Natural killer cell (primary cell): ENCODE data around the gene SLC22A17. TPM values are rescaled to one million over a fixed set of nuclear protein-coding genes. Genes with fewer than 3 reads are reported as not detected.

Experiments used
- ATAC-seq, 3 donors: fragments of 150-1000 bp in 2 of 3; fragments of 200-7000 bp in 1 of 3; cut with Tn5 transposase; 1 replicate in 1 of 3; 2 replicates in 2 of 3; pipeline ENCODE4 v1.10.0; 2021; ENCODE audit warnings: mild to moderate bottlenecking in 2 of 3, moderate library complexity in 2 of 3
- DNase-seq, 2 donors: peaks; one replicate each; pipeline versions ENCODE4 v3.0.0 to v3.0.0-alpha.2; 2013 to 2021; ENCODE audit warnings: mixed read lengths in 1 of 2
- H3K27ac ChIP-seq: one replicate; pipeline ENCODE4 v1.5.1; 2013; ENCODE audit warnings: mild to moderate bottlenecking, low read length
- H3K27me3 ChIP-seq: one replicate; pipeline ENCODE4 v1.6.1; 2013; ENCODE audit warnings: low read length; ENCODE audit not compliant: control insufficient read depth, insufficient read depth
- H3K36me3 ChIP-seq: one replicate; pipeline ENCODE4 v1.6.1; 2013; ENCODE audit warnings: low read length; ENCODE audit not compliant: control insufficient read depth, insufficient read depth
- H3K4me1 ChIP-seq: one replicate; pipeline ENCODE4 v1.6.1; 2013; ENCODE audit warnings: low read length; ENCODE audit not compliant: control insufficient read depth, insufficient read depth
- H3K4me3 ChIP-seq: one replicate; pipeline ENCODE4 v1.5.1; 2013; ENCODE audit warnings: low read length
- H3K9me3 ChIP-seq: one replicate; pipeline ENCODE4 v1.6.1; 2013; ENCODE audit warnings: low read length; ENCODE audit not compliant: control insufficient read depth, insufficient read depth
- H3K27ac Mint-ChIP-seq, 2 donors: one replicate each; pipeline ENCODE4 v1.8.0; 2022; ENCODE audit warnings: mild to moderate bottlenecking in 2 of 2, mixed read lengths in 2 of 2, moderate library complexity in 1 of 2
- H3K27me3 Mint-ChIP-seq, 2 donors: one replicate each; pipeline ENCODE4 v1.8.0; 2022; ENCODE audit warnings: low read depth in 2 of 2, mixed read lengths in 2 of 2
- H3K36me3 Mint-ChIP-seq: one replicate; pipeline ENCODE4 v1.8.0; 2022; ENCODE audit warnings: mixed read lengths
- H3K4me1 Mint-ChIP-seq, 2 donors: one replicate each; pipeline ENCODE4 v1.8.0; 2022; ENCODE audit warnings: mixed read lengths in 2 of 2
- H3K4me3 Mint-ChIP-seq: one replicate; pipeline ENCODE4 v1.8.0; 2022; ENCODE audit warnings: mild to moderate bottlenecking, moderate library complexity, mixed read lengths
- H3K9me3 Mint-ChIP-seq, 2 donors: one replicate each; pipeline ENCODE4 v1.8.0; 2022; ENCODE audit warnings: mixed read lengths in 2 of 2
- WGBS: methylation state at CpG from one replicate; pipeline ENCODE4 v1.1.7; 2013; ENCODE audit warnings: missing lambda C conversion rate; ENCODE audit not compliant: insufficient coverage; 5-methylcytosine and 5-hydroxymethylcytosine counted together
- intact Hi-C: fragments of 100-400 bp; cut with micrococcal nuclease; formaldehyde crosslinking; loops from one replicate; pipeline ENCODE4 v1.14.2; 2022
- total RNA-seq, 4 donors: library from RNA; stranded (reverse); fragments of 120-200 nt in 1 of 4; gene quantifications; one replicate each; pipeline versions ENCODE4 v1.2.3 to v1.2.4, GENCODE V29; 2013 to 2022
- TF ChIP-seq, protein P1 (sequence below): fragments of 200-600 bp; IDR thresholded peaks from one replicate; pipeline ENCODE4 v1.8.0; 2022; ENCODE audit warnings: antibody characterized with exemption

Gene SLC22A17
- total RNA-seq, 3 donors from 2014 or later (not counting 1 experiment from before 2014, with no cell fraction given), result 0.28 to 1.00 TPM; not detected in 1

- no peaks in the 10 kb centered on the region for H3K36me3 Mint-ChIP-seq
- no peaks in the 10 kb centered on the region for H3K9me3 Mint-ChIP-seq
- H3K4me1 Mint-ChIP-seq, result peaks cover 21 to 41% of the 10 kb centered on the region in 2 donors
- no peak overlapping the region for H3K4me3 ChIP-seq
- TF ChIP-seq, protein P1, sequence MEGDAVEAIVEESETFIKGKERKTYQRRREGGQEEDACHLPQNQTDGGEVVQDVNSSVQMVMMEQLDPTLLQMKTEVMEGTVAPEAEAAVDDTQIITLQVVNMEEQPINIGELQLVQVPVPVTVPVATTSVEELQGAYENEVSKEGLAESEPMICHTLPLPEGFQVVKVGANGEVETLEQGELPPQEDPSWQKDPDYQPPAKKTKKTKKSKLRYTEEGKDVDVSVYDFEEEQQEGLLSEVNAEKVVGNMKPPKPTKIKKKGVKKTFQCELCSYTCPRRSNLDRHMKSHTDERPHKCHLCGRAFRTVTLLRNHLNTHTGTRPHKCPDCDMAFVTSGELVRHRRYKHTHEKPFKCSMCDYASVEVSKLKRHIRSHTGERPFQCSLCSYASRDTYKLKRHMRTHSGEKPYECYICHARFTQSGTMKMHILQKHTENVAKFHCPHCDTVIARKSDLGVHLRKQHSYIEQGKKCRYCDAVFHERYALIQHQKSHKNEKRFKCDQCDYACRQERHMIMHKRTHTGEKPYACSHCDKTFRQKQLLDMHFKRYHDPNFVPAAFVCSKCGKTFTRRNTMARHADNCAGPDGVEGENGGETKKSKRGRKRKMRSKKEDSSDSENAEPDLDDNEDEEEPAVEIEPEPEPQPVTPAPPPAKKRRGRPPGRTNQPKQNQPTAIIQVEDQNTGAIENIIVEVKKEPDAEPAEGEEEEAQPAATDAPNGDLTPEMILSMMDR, result no peak
- H3K27ac ChIP-seq, result peak overlapping the region; percentile 82
- H3K4me3 Mint-ChIP-seq, result peak overlapping the region; percentile 90
- ATAC-seq, result no peak
- H3K27ac Mint-ChIP-seq, result peak overlapping the region; percentile 91 to 94
- H3K36me3 ChIP-seq, result no peaks in the 10 kb centered on the region
- no peaks in the 10 kb centered on the region for H3K9me3 ChIP-seq
- no peak for DNase-seq
- intact Hi-C loops, result loop anchor here (10.0 kb wide), 1 partner anchor 213 kb away; the partner anchor contains the start of genes ACIN1 and C14orf119
- H3K27me3 Mint-ChIP-seq, result no peaks in the 10 kb centered on the region
- H3K4me1 ChIP-seq, result peaks cover 29% of the 10 kb centered on the region
- no peaks in the 10 kb centered on the region for H3K27me3 ChIP-seq
- 92% methylated on average over 21 of the region's 22 CpGs for WGBS
Observed at GRCh38 chr14:23307687-23308644, 44.7 kb downstream of the SLC22A17 start.

DNA sequence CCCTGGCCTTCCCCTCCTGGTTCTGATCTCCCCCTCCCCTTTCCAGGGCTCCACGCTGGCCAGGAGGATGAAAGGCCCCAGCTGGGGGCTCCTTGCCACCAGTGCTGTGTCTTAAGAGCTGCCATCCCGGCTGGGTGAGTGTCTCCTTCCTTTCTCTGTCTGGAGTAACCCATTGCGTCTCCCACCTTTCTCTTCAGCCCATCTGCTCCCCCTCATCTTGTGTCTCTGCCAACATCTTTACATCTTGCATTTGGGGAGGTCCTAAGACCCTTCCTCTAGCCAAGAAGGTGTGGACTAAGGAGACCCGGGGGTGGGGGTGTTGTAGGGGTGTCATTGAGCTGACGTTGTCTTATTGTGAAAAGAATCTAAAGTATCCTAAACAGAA lies 45.5 kb downstream of the SLC22A17 start:
- Histone ChIP-seq H3K9me3 (no peaks in the 10 kb centered on the region), H3K27me3 (no peaks in the 10 kb centered on the region), H3K4me3 (peak overlapping the region; percentile 49), H3K27ac (peak overlapping the region; percentile 82), H3K36me3 (no peaks in the 10 kb centered on the region), H3K4me1 (peaks cover 35% of the 10 kb centered on the region)
- H3K36me3 Mint-ChIP-seq, result no peaks in the 10 kb centered on the region
- peaks cover 21 to 47% of the 10 kb centered on the region in 2 donors for H3K4me1 Mint-ChIP-seq
- H3K27ac Mint-ChIP-seq, result peak overlapping the region; percentile 91 to 94
- H3K9me3 Mint-ChIP-seq, result no peaks in the 10 kb centered on the region
- intact Hi-C loops, result loop anchor here (10.0 kb wide), 1 partner anchor 212 kb away; the partner anchor contains the start of genes ACIN1 and C14orf119
- H3K4me3 Mint-ChIP-seq, result peak overlapping the region; percentile 90
- DNase-seq (no peak), ATAC-seq (no peak)
- no peaks in the 10 kb centered on the region for H3K27me3 Mint-ChIP-seq
- TF ChIP-seq, protein P1, result no peak
- WGBS, result 33% methylated on average over 3 of the region's 5 CpGs

DNA sequence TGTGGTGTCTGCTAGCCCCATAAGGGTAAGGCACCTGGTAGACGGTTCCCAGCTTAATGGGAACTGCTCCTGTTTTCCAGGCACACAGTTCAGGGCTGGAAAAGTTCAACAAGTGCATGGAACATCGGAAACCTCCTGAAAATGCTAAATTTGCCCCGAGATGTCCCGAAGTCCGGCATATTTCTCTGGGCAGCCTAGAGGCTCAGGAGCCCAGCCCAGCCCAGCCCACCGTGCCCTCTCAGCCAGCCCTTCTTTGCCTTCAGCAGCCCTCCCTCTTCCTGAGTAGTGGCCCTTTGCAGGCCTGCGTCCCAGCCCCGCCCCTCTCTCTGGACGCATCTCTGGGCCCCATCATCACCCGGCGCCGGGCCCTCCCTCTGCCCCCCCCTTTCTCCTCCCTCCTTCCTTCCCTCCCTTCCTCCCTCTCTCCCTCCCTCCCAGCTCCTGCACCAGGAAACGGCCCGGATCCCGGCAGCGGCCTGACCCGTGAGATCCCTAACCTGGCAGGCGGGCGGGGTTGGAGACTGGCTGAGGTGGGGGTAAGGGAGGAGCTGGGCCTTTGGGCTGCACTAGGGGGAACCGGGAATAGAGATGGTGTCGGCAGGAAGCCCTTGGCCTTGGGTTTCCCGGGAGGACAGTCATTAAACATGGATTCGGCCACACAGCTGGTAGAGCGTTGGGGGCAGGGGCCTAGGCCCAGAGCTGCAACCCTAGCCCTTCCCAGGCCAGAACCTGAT lies 46.1 kb downstream of the SLC22A17 start, which contains the start of gene BCL2L2:
Gene BCL2L2 (plus strand): TSS at position 422 of the 734 bp plus-strand sequence. CDS start 935 bp downstream, outside the sequence.
- ATAC-seq, result peak; percentile 29 to 46 (median 35)
- TF ChIP-seq, protein P1, result no peak
- WGBS, result 6% methylated on average over 24 of the region's 24 CpGs
- peaks cover 35% of the 10 kb centered on the region for H3K4me1 ChIP-seq
- Mint-ChIP-seq H3K27ac (peak within 1 kb of the TSS; percentile 91 to 94), H3K4me3 (peak within 1 kb of the TSS; percentile 90), H3K27me3 (no peaks in the 10 kb centered on the region), H3K9me3 (no peaks in the 10 kb centered on the region), H3K4me1 (peaks cover 21 to 50% of the 10 kb centered on the region in 2 donors), H3K36me3 (no peaks in the 10 kb centered on the region)
- peak within 1 kb of the TSS; percentile 49 for H3K4me3 ChIP-seq
- no peaks in the 10 kb centered on the region for H3K9me3 ChIP-seq
- peak in 1 of 2 donors; percentile 57 for DNase-seq
- intact Hi-C loops, result loop anchor here (10.0 kb wide), 1 partner anchor 212 kb away; the partner anchor contains the start of genes ACIN1 and C14orf119
- H3K27ac ChIP-seq, result peak within 1 kb of the TSS; percentile 82
- no peaks in the 10 kb centered on the region for H3K36me3 ChIP-seq
- no peaks in the 10 kb centered on the region for H3K27me3 ChIP-seq
